ENCODE results near the gene THSD7A. TPM values are rescaled to one million over a fixed set of nuclear protein-coding genes. Genes with fewer than 3 reads are reported as not detected.
A peak's percentile ranks its signal among the peaks of the same experiment; 100 is the strongest.

THSD7A gene
- total RNA-seq, 2 experiments from 2014 or later, result not detected

GRCh38 chr7:11332865-11333228 lies 499.2 kb downstream of the THSD7A start:
- H3K4me3 Mint-ChIP-seq, result no peak overlapping the region
- no peaks in the 10 kb centered on the region for H3K27me3 Mint-ChIP-seq
- H3K9me3 Mint-ChIP-seq, result no peaks in the 10 kb centered on the region
- DNase-seq, result no peak
- ChIA-PET CTCF (interaction anchor here (1.3 kb wide), 1 partner anchor 11 kb away, joined by 4 read pairs; no protein-coding TSS in a partner anchor), POLR2A (no interaction called here)
- no peaks in the 10 kb centered on the region for H3K4me1 Mint-ChIP-seq (ENCODE audit: low read depth)
- ATAC-seq, result no peak
- intact Hi-C loops (cut with micrococcal nuclease), result no loop called here
- no peak overlapping the region for H3K27ac Mint-ChIP-seq
- TF ChIP-seq CTCF (IDR thresholded peaks at IDR 0.05), result no peak
- H3K36me3 Mint-ChIP-seq (ENCODE audit: low read depth), result no peaks in the 10 kb centered on the region

DNA sequence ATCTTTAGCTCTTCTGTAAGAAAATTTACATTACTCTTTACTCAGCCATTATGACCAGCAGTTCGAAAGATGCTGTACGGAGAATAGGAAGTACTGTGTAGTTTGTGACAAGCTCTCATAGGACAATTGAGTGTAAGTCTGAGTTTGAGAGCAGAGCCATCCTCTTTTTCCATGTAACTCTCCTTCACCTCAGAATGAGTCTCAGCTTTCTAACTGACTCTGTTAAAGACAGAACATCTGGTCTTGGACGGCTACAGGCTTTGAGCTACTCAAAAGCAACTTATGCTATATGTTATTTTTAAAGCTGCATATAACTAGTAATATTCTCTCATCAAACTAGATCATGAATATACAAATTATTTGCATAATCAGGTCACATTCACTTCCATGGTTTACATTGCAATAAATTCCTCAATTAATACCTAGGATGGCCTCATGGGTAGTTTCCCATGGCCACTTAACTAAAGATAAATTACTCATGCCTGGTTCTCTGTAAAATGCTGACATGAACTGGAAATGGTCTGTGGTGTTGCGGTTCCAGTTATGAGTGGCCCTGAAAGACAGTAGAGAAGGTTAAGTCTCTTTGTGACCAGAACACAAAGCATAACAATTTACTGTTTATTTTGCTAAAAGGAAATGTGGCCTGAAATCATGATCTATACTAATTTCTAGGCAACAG lies 499.7 kb downstream of the THSD7A start:
- CTCF ChIA-PET, result interaction anchor here (1.3 kb wide), 1 partner anchor 11 kb away, joined by 4 read pairs; no protein-coding TSS in a partner anchor
- Mint-ChIP-seq H3K4me3 (no peak overlapping the region), H3K27me3 (no peaks in the 10 kb centered on the region), H3K9me3 (no peaks in the 10 kb centered on the region), H3K27ac (no peak overlapping the region), H3K36me3 (ENCODE audit: low read depth) (no peaks in the 10 kb centered on the region), H3K4me1 (ENCODE audit: low read depth) (no peaks in the 10 kb centered on the region)
- TF ChIP-seq CTCF (IDR thresholded peaks at IDR 0.05), result no peak
- ATAC-seq (no peak), DNase-seq (peak; percentile 26)
- intact Hi-C loops (cut with micrococcal nuclease), result no loop called here
- POLR2A ChIA-PET, result no interaction called here

DNA sequence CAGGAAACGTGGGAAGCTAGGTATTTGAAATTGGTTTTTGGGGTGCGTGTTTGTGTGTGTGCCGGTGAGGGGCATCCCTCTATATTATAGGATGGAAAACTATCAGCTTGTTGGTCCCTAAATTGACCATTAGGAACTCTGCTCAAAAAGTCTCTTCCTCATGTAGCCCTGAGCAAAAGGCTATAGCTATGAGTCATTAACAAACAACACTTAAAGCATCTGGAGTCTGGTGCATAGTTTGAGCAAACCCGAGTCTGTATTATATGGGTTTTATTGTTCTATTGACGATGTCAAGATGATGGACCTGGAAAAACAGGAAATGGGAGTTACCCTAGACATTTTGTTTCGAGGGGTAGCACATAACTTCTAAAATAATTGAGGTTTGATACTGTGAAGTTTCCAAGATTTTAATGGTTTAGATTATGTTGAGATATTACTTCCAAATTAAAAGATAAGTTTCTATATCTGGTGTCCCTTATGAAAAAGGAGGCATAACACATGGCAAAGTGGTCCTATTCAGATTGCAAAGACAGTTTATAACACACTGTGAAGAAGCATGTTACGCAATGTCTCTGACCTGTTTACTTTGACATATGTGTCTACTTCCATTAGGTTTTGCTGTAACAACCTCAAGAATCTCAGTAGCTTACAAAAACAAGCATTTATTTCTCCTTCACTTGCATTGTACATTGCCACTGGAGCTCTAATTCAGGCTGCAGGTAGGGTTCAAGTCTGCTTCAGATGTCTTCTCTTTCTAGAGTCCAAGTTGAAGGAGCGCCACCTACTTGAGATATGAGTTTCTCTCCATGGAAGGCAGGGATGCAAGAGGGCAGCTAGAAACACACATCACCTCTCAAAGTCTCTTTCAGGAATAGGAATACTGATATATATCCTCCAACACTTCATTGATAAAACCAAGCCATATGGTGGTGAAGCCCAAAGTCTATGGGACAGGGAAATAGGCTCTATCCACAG lies 500.6 kb downstream of the THSD7A start:
- no peak for TF ChIP-seq CTCF (IDR thresholded peaks at IDR 0.05)
- no peak for DNase-seq
- Mint-ChIP-seq H3K4me3 (no peak overlapping the region), H3K27me3 (no peaks in the 10 kb centered on the region), H3K36me3 (ENCODE audit: low read depth) (no peaks in the 10 kb centered on the region), H3K9me3 (no peaks in the 10 kb centered on the region), H3K4me1 (ENCODE audit: low read depth) (no peaks in the 10 kb centered on the region), H3K27ac (no peak overlapping the region)
- no peak for ATAC-seq
- intact Hi-C loops (cut with micrococcal nuclease), result no loop called here
- ChIA-PET POLR2A (no interaction called here), CTCF (interaction anchor here (1.3 kb wide), 1 partner anchor 12 kb away, joined by 4 read pairs; no protein-coding TSS in a partner anchor)

DNA sequence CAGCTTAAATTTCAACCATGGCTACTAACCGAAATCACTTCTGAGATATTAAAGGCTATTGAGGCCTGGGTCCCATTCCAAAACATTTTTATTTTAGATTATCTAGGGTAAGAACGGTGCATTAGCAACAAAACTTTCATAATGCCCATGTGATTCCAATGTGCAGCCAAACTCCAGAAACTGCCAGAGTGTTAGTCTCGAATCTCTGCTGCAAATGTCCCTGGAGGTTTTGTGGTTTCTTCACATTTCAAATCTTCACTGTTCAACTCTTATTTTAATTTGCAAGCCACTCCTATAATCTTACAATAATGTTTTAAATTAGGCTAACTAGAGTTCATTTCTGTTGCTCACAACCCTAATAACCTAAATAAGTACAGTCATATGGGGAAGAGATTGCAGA lies 501.3 kb downstream of the THSD7A start:
- no peaks in the 10 kb centered on the region for H3K36me3 Mint-ChIP-seq (ENCODE audit: low read depth)
- H3K4me3 Mint-ChIP-seq, result no peak overlapping the region
- no peak overlapping the region for H3K27ac Mint-ChIP-seq
- H3K4me1 Mint-ChIP-seq (ENCODE audit: low read depth), result no peaks in the 10 kb centered on the region
- intact Hi-C loops (cut with micrococcal nuclease), result no loop called here
- DNase-seq, result no peak
- ChIA-PET CTCF (interaction anchor here (1.6 kb wide), 1 partner anchor 13 kb away, joined by 5 read pairs; no protein-coding TSS in a partner anchor), POLR2A (no interaction called here)
- no peak for ATAC-seq
- H3K27me3 Mint-ChIP-seq, result no peaks in the 10 kb centered on the region
- TF ChIP-seq CTCF (IDR thresholded peaks at IDR 0.05), result no peak
- no peaks in the 10 kb centered on the region for H3K9me3 Mint-ChIP-seq

- intact Hi-C loops (cut with micrococcal nuclease), result no loop called here
- Mint-ChIP-seq H3K9me3 (no peaks in the 10 kb centered on the region), H3K4me1 (ENCODE audit: low read depth) (no peaks in the 10 kb centered on the region), H3K4me3 (no peak overlapping the region), H3K27me3 (peaks cover 2% of the 10 kb centered on the region), H3K27ac (no peak overlapping the region), H3K36me3 (ENCODE audit: low read depth) (no peaks in the 10 kb centered on the region)
- ATAC-seq (no peak), DNase-seq (no peak)
- ChIA-PET POLR2A (no interaction called here), CTCF (interaction anchor here (1.0 to 1.6 kb wide), 2 partner anchors 12 to 13 kb away, joined by 3 to 5 read pairs; no protein-coding TSS in a partner anchor)
- TF ChIP-seq CTCF (IDR thresholded peaks at IDR 0.05), result no peak
These were observed 501.8 kb downstream of the THSD7A start for GRCh38 chr7:11330208-11330607.

All from activated CD8-positive, alpha-beta T cell treated with anti-CD3 and anti-CD28 coated beads for 36 hours (primary cell).